ENCODE results near the gene ABTB1. TPM values are rescaled to one million over a fixed set of nuclear protein-coding genes. Genes with fewer than 3 reads are reported as not detected.

Gene ABTB1
- total and polyA plus RNA-seq, 4 experiments from 2014 or later: 66.9 to 169 (median 120) TPM

DNA sequence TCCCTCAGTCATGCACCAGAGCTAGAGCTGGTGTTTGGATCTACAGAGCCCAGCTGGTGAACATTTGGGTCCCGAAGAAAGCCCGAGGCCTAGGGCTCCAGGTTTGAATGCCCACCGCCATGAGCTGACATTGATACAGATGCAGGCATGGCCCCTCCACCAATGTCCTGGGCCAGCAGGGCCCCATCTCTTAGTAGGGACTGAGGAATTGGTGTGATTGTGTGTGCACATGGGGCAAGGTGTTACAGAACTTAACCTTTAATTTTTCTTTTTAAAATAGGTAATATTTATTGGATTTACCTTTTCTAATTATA is 32.8 kb upstream of the ABTB1 start:
- intact Hi-C loops (cut with micrococcal nuclease): no loop called here
- H3K27ac ChIP-seq (ENCODE audit: low read depth, low read length): no peak overlapping the region
- peaks cover 0 to 6% of the 10 kb centered on the region in 2 donors for H3K36me3 Mint-ChIP-seq
- no peak overlapping the region for H3K27ac Mint-ChIP-seq
- H3K27me3 Mint-ChIP-seq: peaks cover 0 to 3% of the 10 kb centered on the region in 2 donors
- no peaks in the 10 kb centered on the region for H3K9me3 ChIP-seq (ENCODE audit: control insufficient read depth in 1 of 2, low read length in 2 of 2)
- H3K4me3 ChIP-seq (ENCODE audit: low read length in 2 of 2): no peak overlapping the region
- H3K9me3 Mint-ChIP-seq: peaks cover 0 to 2% (median 0%) of the 10 kb centered on the region in 8 donors
- ChIA-PET CTCF (ENCODE audit: partially characterized antibody) (no interaction called here), POLR2A (ENCODE audit: partially characterized antibody) (interaction anchor here (0.7 kb wide), 1 partner anchor 33 kb away, joined by 3 read pairs; the partner anchor contains the start of gene ABTB1)
- DNase-seq: no peak
- H3K4me1 Mint-ChIP-seq: peaks cover 2 to 10% (median 7%) of the 10 kb centered on the region in 4 donors
- no peaks in the 10 kb centered on the region for H3K36me3 ChIP-seq (ENCODE audit: insufficient read depth, low read length)
- H3K4me3 Mint-ChIP-seq: no peak overlapping the region
- no peaks in the 10 kb centered on the region for H3K27me3 ChIP-seq (ENCODE audit: insufficient read depth, low read length)
- H3K4me1 ChIP-seq (ENCODE audit: insufficient read depth, low read length): peaks cover 9% of the 10 kb centered on the region

DNA sequence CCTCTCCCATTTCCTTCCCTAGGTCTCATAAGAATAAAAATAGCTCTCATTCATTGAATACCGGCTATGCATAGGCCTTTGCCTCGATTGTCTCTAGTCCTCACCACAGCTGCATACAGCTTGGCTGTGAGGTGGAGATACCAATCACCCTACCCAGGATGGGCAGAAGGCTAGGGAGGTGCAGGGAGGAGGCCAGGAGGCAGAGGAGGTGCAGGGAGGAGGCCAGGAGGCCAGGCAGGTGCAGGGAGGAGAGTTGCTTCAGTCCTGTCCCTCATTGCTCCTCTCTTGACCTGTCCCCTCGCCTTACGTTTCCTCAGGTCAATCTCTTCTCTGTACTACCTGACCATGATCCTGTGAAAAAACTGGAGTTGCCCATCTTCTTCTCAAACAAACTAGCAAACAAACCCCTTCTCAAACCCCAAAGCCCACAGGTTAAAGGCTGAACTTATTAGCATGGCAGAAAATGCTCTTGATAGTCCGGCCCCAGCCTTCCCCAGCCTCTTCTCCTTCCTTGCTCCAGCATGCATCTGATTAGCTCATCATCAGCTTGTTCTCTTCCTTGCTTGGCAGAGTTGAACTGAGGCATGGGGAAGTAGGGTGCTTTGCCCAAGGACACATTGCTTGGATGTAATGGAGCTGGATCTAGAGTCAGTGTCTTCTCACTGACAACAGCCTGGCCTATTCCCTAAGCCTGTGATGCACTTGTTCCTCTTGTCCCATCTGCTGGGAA is 27.9 kb upstream of the ABTB1 start:
- Mint-ChIP-seq H3K36me3 (peaks cover 0 to 6% of the 10 kb centered on the region in 2 donors), H3K27ac (peak overlapping the region in 1 of 7 donors; percentile 25), H3K27me3 (no peaks in the 10 kb centered on the region), H3K9me3 (peaks cover 0 to 2% (median 0%) of the 10 kb centered on the region in 8 donors), H3K4me1 (no peaks in the 10 kb centered on the region), H3K4me3 (no peak overlapping the region)
- intact Hi-C loops (cut with micrococcal nuclease): no loop called here
- no peaks in the 10 kb centered on the region for H3K9me3 ChIP-seq (ENCODE audit: control insufficient read depth in 1 of 2, low read length in 2 of 2)
- no peaks in the 10 kb centered on the region for H3K36me3 ChIP-seq (ENCODE audit: insufficient read depth, low read length)
- no peak overlapping the region for H3K4me3 ChIP-seq (ENCODE audit: low read length in 2 of 2)
- POLR2A ChIA-PET (ENCODE audit: partially characterized antibody): no interaction called here
- no peaks in the 10 kb centered on the region for H3K4me1 ChIP-seq (ENCODE audit: insufficient read depth, low read length)
- CTCF ChIA-PET (ENCODE audit: partially characterized antibody): interaction anchor here (0.8 to 2.4 kb wide), 3 partner anchors 7 to 70 kb away, joined by 3 to 7 read pairs (median 5); no protein-coding TSS in a partner anchor
- no peak for DNase-seq
- H3K27ac ChIP-seq (ENCODE audit: low read depth, low read length): no peak overlapping the region
- no peaks in the 10 kb centered on the region for H3K27me3 ChIP-seq (ENCODE audit: insufficient read depth, low read length)

DNA sequence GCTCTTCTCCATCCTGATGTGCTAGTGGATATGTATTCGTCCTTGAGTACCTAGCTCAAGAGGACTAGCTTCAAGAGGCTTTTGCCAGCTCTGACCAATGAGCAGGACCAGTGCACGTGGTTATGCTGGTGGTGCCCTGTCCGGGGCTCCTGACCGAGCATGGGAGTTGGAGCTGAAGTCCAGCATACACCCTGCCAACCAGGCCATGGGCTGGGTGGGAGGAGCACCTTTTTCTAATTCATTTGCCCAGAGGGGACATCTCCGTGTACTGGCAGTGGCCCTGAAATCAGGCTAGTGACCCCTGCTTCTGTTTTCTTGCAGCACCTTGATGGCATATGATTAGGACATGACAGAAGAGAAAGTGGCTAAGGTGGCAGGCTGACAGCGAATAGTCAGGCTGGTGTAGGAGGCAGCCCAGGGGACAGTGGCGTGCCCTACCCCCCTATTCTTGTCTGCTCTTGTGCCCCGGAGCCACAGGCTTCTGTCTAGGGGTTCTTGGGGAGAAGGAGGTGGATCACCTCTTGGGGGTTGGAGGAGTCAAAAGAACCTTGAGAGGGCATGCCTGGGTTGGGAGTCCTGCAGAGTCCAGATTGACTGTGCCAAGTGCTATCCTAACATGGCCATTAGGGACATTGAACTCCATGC is 27.3 kb upstream of the ABTB1 start:
- POLR2A ChIA-PET (ENCODE audit: partially characterized antibody): no interaction called here
- H3K27ac Mint-ChIP-seq: no peak overlapping the region
- no peaks in the 10 kb centered on the region for H3K4me1 ChIP-seq (ENCODE audit: insufficient read depth, low read length)
- peaks cover 0 to 6% of the 10 kb centered on the region in 2 donors for H3K36me3 Mint-ChIP-seq
- intact Hi-C loops (cut with micrococcal nuclease): no loop called here
- no peaks in the 10 kb centered on the region for H3K9me3 ChIP-seq (ENCODE audit: control insufficient read depth in 1 of 2, low read length in 2 of 2)
- no peaks in the 10 kb centered on the region for H3K9me3 Mint-ChIP-seq
- H3K4me3 Mint-ChIP-seq: no peak overlapping the region
- H3K27me3 Mint-ChIP-seq: no peaks in the 10 kb centered on the region
- H3K4me3 ChIP-seq (ENCODE audit: low read length in 2 of 2): no peak overlapping the region
- H3K36me3 ChIP-seq (ENCODE audit: insufficient read depth, low read length): no peaks in the 10 kb centered on the region
- H3K4me1 Mint-ChIP-seq: no peaks in the 10 kb centered on the region
- no peak for DNase-seq
- H3K27me3 ChIP-seq (ENCODE audit: insufficient read depth, low read length): no peaks in the 10 kb centered on the region
- H3K27ac ChIP-seq (ENCODE audit: low read depth, low read length): no peak overlapping the region
- CTCF ChIA-PET (ENCODE audit: partially characterized antibody): interaction anchor here (2.2 kb wide), 1 partner anchor 71 kb away, joined by 7 read pairs; no protein-coding TSS in a partner anchor

DNA sequence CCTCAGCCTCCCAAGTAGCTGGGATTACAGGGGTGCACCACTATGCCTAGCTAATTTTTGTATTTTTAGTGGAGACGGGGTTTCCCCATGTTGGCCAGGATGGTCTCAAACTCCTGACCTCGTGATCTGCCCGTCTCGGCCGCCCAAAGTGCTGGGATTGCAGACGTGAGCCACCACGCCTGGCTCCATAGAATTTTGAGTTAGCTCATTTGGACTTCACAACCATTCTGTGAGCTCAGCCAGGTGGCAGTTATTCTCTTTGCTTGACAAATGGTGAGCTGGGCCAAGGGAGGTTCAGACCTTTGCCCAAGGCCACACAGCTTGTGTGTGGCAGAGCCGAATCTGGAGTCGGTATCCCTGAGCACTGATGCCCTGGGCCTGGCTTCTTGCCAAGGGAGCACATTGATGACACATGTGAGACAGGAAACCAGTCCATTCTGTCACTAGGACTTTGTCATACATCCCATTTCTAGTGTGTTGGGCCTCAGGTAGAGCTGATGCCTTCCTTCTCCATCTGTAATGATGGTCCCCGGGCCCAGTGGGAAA is 26.2 kb upstream of the ABTB1 start:
- H3K27ac ChIP-seq (ENCODE audit: low read depth, low read length): no peak overlapping the region
- intact Hi-C loops (cut with micrococcal nuclease): no loop called here
- ChIA-PET POLR2A (ENCODE audit: partially characterized antibody) (no interaction called here), CTCF (ENCODE audit: partially characterized antibody) (interaction anchor here (1.2 to 1.3 kb wide), 2 partner anchors 48 to 71 kb away, joined by 3 to 4 read pairs; no protein-coding TSS in a partner anchor)
- Mint-ChIP-seq H3K36me3 (peaks cover 0 to 6% of the 10 kb centered on the region in 2 donors), H3K27me3 (no peaks in the 10 kb centered on the region), H3K9me3 (no peaks in the 10 kb centered on the region), H3K4me1 (no peaks in the 10 kb centered on the region), H3K27ac (no peak overlapping the region), H3K4me3 (no peak overlapping the region)
- no peaks in the 10 kb centered on the region for H3K27me3 ChIP-seq (ENCODE audit: insufficient read depth, low read length)
- no peak overlapping the region for H3K4me3 ChIP-seq (ENCODE audit: low read length in 2 of 2)
- no peak for DNase-seq
- H3K9me3 ChIP-seq (ENCODE audit: control insufficient read depth in 1 of 2, low read length in 2 of 2): no peaks in the 10 kb centered on the region
- H3K36me3 ChIP-seq (ENCODE audit: insufficient read depth, low read length): no peaks in the 10 kb centered on the region
- no peaks in the 10 kb centered on the region for H3K4me1 ChIP-seq (ENCODE audit: insufficient read depth, low read length)

DNA sequence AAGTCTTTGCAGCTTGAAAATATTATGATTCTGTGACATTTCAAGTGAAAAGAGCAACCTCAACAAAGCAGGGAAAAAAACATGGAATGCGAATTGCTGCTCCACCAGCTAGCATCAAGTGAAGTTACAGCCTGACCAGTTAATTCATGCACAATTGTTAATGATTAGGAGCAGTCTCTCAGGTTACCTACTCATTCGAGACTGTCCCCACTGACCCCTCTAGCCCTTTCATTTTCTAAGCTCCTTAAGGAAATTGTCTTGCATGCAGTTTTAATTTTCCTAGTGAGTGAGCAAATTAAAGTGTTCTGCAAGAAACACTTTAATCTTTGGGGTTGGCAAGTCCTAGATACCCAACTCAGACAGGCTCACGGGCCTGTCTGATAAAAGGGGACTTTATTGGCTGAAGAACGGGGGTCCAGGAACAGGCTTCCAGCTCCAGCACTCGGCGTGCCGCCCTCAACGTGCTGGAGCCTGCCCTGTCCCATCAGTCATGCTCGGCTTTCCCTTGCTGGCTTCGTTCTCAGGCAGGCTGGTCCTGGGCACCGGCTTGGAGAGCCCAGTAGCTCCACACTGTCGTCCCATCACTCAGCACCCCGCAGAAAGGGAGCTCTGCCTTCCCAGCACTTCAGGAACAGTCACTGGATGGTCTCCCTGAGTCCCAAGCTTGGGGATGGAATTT is 25.4 kb upstream of the ABTB1 start:
- CTCF ChIA-PET (ENCODE audit: partially characterized antibody): interaction anchor here (1.2 to 1.3 kb wide), 3 partner anchors 14 to 72 kb away, joined by 3 to 4 read pairs (median 4); no protein-coding TSS in a partner anchor
- Mint-ChIP-seq H3K36me3 (peaks cover 0 to 6% of the 10 kb centered on the region in 2 donors), H3K27me3 (no peaks in the 10 kb centered on the region), H3K9me3 (no peaks in the 10 kb centered on the region), H3K4me1 (no peaks in the 10 kb centered on the region), H3K27ac (no peak overlapping the region), H3K4me3 (no peak overlapping the region)
- DNase-seq: no peak
- Histone ChIP-seq H3K4me3 (ENCODE audit: low read length in 2 of 2) (no peak overlapping the region), H3K36me3 (ENCODE audit: insufficient read depth, low read length) (no peaks in the 10 kb centered on the region), H3K9me3 (ENCODE audit: control insufficient read depth in 1 of 2, low read length in 2 of 2) (no peaks in the 10 kb centered on the region), H3K27ac (ENCODE audit: low read depth, low read length) (no peak overlapping the region), H3K27me3 (ENCODE audit: insufficient read depth, low read length) (no peaks in the 10 kb centered on the region), H3K4me1 (ENCODE audit: insufficient read depth, low read length) (no peaks in the 10 kb centered on the region)
- POLR2A ChIA-PET (ENCODE audit: partially characterized antibody): no interaction called here
- intact Hi-C loops (cut with micrococcal nuclease): no loop called here

DNA sequence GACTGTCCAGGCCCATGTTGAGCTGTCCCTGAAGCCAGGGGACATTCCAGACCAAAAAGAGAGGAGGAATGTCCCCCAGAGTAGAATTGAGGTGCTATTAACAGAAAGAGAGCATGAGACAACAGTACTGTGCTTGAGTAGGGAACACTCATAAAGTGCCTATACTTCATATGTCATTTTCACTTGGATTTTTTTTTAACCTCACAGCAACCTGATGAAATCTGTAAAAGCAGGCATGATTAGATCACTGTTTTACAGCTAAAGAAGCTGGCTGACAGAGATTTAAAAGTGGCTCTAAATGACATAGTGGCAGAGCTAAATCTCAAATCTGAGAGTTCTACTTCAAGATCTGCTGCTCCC is 24.9 kb upstream of the ABTB1 start:
- Histone ChIP-seq H3K4me3 (ENCODE audit: low read length in 2 of 2) (no peak overlapping the region), H3K27ac (ENCODE audit: low read depth, low read length) (no peak overlapping the region), H3K9me3 (ENCODE audit: control insufficient read depth in 1 of 2, low read length in 2 of 2) (no peaks in the 10 kb centered on the region), H3K4me1 (ENCODE audit: insufficient read depth, low read length) (no peaks in the 10 kb centered on the region), H3K27me3 (ENCODE audit: insufficient read depth, low read length) (no peaks in the 10 kb centered on the region), H3K36me3 (ENCODE audit: insufficient read depth, low read length) (no peaks in the 10 kb centered on the region)
- ChIA-PET POLR2A (ENCODE audit: partially characterized antibody) (no interaction called here), CTCF (ENCODE audit: partially characterized antibody) (interaction anchor here (1.2 to 1.3 kb wide), 3 partner anchors 15 to 73 kb away, joined by 3 to 4 read pairs (median 4); no protein-coding TSS in a partner anchor)
- Mint-ChIP-seq H3K4me1 (no peaks in the 10 kb centered on the region), H3K36me3 (peaks cover 0 to 6% of the 10 kb centered on the region in 2 donors), H3K27me3 (no peaks in the 10 kb centered on the region), H3K27ac (no peak overlapping the region), H3K4me3 (no peak overlapping the region), H3K9me3 (no peaks in the 10 kb centered on the region)
- DNase-seq: no peak
- intact Hi-C loops (cut with micrococcal nuclease): no loop called here

DNA sequence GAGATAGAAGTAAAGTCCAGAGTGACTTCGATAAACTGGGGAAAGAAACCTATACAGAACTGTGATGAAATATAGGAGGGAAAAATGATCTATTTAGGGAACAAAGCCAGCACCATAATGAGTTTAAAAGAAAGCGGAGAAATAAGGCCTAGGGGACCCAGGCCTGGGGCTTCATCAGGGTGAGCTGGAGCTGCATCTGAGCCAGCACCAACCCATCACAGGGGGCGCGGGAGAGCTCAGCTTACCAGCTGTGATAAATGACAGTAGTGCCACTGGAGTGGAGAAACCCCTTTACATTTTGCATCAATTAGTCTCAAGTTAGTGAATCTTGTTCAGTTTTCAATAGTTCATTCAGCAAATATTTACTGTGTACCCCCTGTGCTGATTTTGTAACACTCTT is 22.5 kb upstream of the ABTB1 start:
- no peak overlapping the region for H3K27ac Mint-ChIP-seq
- H3K36me3 Mint-ChIP-seq: no peaks in the 10 kb centered on the region
- intact Hi-C loops (cut with micrococcal nuclease): no loop called here
- CTCF ChIA-PET (ENCODE audit: partially characterized antibody): interaction anchor here (1.7 to 3.6 kb wide), 3 partner anchors 45 to 483 kb away, joined by 5 to 35 read pairs (median 9); no protein-coding TSS in a partner anchor
- no peak overlapping the region for H3K4me3 ChIP-seq (ENCODE audit: low read length in 2 of 2)
- no peak overlapping the region for H3K27ac ChIP-seq (ENCODE audit: low read depth, low read length)
- H3K27me3 ChIP-seq (ENCODE audit: insufficient read depth, low read length): no peaks in the 10 kb centered on the region
- no peaks in the 10 kb centered on the region for H3K4me1 ChIP-seq (ENCODE audit: insufficient read depth, low read length)
- no peaks in the 10 kb centered on the region for H3K36me3 ChIP-seq (ENCODE audit: insufficient read depth, low read length)
- no peak for DNase-seq
- H3K4me3 Mint-ChIP-seq: no peak overlapping the region
- no peaks in the 10 kb centered on the region for H3K9me3 ChIP-seq (ENCODE audit: control insufficient read depth in 1 of 2, low read length in 2 of 2)
- no peaks in the 10 kb centered on the region for H3K27me3 Mint-ChIP-seq
- no peaks in the 10 kb centered on the region for H3K9me3 Mint-ChIP-seq
- no peaks in the 10 kb centered on the region for H3K4me1 Mint-ChIP-seq
- POLR2A ChIA-PET (ENCODE audit: partially characterized antibody): no interaction called here
